ENCODE measurements around the gene ITPK1.

The ITPK1 gene

GRCh38 chr14:92998946-92999345 is 116.8 kb downstream of the ITPK1 start:
- DNase-seq (ENCODE audit: low read depth) = no peak
- TF ChIP-seq CTCF (IDR thresholded peaks at IDR 0.05; ENCODE audit: insufficient read depth, low read depth, low read length, missing control alignments) = no peak
- H3K4me3 ChIP-seq (ENCODE audit: low read depth, low read length) = no peak overlapping the region

- TF ChIP-seq CTCF (IDR thresholded peaks at IDR 0.05; ENCODE audit: insufficient read depth, low read depth, low read length, missing control alignments) = no peak
- no peak overlapping the region for H3K4me3 ChIP-seq (ENCODE audit: low read depth, low read length)
- DNase-seq (ENCODE audit: low read depth) = no peak
Measured at GRCh38 chr14:92997343-92998061, 118.2 kb downstream of the ITPK1 start.

GRCh38 chr14:92995620-92996019 is 120.1 kb downstream of the ITPK1 start:
- no peak for DNase-seq (ENCODE audit: low read depth)
- H3K4me3 ChIP-seq (ENCODE audit: low read depth, low read length) = no peak overlapping the region
- TF ChIP-seq CTCF (IDR thresholded peaks at IDR 0.05; ENCODE audit: insufficient read depth, low read depth, low read length, missing control alignments) = no peak

- H3K4me3 ChIP-seq (ENCODE audit: low read depth, low read length) = no peak overlapping the region
- DNase-seq (ENCODE audit: low read depth) = no peak
- no peak for TF ChIP-seq CTCF (IDR thresholded peaks at IDR 0.05; ENCODE audit: insufficient read depth, low read depth, low read length, missing control alignments)
Measured at GRCh38 chr14:92994942-92995341, 120.8 kb downstream of the ITPK1 start.

- no peak for DNase-seq (ENCODE audit: low read depth)
Measured at GRCh38 chr14:92994131-92994676, 121.5 kb downstream of the ITPK1 start.

GRCh38 chr14:92993302-92993701 is 122.4 kb downstream of the ITPK1 start:
- no peak overlapping the region for H3K4me3 ChIP-seq (ENCODE audit: low read depth, low read length)
- TF ChIP-seq CTCF (IDR thresholded peaks at IDR 0.05; ENCODE audit: insufficient read depth, low read depth, low read length, missing control alignments) = no peak
- no peak for DNase-seq (ENCODE audit: low read depth)

More at GRCh38 chr14:92994131-92994676, 121.5 kb downstream of the ITPK1 start:
- TF ChIP-seq CTCF (IDR thresholded peaks at IDR 0.05; ENCODE audit: insufficient read depth, low read depth, low read length, missing control alignments) = no peak
- no peak overlapping the region for H3K4me3 ChIP-seq (ENCODE audit: low read depth, low read length)

GRCh38 chr14:92991536-92991935 is 124.2 kb downstream of the ITPK1 start:
- no peak for DNase-seq (ENCODE audit: low read depth)
- no peak for TF ChIP-seq CTCF (IDR thresholded peaks at IDR 0.05; ENCODE audit: insufficient read depth, low read depth, low read length, missing control alignments)
- no peak overlapping the region for H3K4me3 ChIP-seq (ENCODE audit: low read depth, low read length)

Data from GM12865 (cell line).